Spleen (tissue), 7 donors: ENCODE measurements around the gene B3GNT9.

Experiments
- POLR2AphosphoS5 ChIP-seq, 3 donors: sonication (generic); formaldehyde crosslinking; IDR thresholded peaks; one replicate each; pipeline ENCODE4 v1.5.1; 2017; ENCODE audit warnings: antibody characterized with exemption in 3 of 3
- TF ChIP-seq, protein P1 (sequence below), 11 experiments: fragments of 200-600 bp in 7 of 11; fragments of 450-650 bp in 4 of 11; sonication (generic) in 4 of 11; IDR thresholded peaks in 8 of 11; conservative IDR thresholded peaks in 3 of 11; 1 replicate in 7 of 11; 2 replicates in 4 of 11; pipeline versions ENCODE4 v1.4.0 to v1.8.0; 2016 to 2021; ENCODE audit warnings: antibody characterized with exemption in 11 of 11, inconsistent platforms in 4 of 11, mild to moderate bottlenecking in 1 of 11
- donor health status: DM: no; HTN: no; CAD: no; lungs with moderate emphysema.
- donor health status: DM: no; HTN: no; CAD: no.
- donor health status: DM: no; HTN: no; CAD: no.

DNA sequence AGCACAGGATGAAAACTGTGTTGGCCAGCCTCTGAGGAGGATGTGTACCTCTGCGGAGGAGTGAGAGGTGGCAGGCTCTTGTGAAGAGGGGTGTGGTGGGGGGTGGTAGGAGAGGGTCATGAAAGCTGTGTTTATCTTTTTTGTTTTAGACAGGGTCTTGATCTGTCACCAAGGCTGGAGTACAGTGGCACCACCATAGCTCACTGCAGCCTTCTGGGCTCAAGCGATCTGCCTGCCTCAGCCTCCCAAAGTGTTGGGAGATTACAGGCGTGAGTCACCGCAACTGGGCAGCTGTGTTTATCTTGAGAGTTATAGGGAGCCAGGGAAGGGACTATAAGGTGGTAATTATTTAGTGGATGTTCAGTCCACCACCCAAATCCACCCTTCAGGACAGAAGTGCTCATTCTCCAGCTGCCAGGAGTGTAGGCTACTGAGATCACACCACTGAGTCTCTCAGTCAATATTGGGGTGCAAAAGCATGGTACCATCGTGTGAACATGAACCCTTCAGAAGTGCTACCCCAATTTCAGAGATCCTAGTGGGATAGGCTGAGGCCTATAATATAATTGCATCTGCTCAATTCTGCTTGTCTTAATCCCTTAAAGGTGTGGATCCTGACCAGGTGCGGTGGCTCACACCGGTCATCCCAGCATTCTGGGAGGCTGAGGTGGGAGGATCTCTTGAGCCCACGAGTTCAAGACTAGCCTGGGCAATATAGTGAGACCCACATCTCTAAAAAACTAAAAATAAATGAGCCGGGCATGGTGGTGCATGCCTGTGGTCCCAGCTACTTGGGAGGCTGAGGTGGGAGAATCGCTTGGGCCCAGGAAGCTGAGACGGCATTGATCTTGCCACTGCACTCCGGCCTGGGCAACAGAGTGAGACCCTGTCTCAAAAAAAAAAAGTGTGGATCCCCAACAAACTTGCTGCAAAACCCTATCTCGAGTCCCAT, 39.9 kb upstream of the B3GNT9 start:
- TF ChIP-seq, protein P1, sequence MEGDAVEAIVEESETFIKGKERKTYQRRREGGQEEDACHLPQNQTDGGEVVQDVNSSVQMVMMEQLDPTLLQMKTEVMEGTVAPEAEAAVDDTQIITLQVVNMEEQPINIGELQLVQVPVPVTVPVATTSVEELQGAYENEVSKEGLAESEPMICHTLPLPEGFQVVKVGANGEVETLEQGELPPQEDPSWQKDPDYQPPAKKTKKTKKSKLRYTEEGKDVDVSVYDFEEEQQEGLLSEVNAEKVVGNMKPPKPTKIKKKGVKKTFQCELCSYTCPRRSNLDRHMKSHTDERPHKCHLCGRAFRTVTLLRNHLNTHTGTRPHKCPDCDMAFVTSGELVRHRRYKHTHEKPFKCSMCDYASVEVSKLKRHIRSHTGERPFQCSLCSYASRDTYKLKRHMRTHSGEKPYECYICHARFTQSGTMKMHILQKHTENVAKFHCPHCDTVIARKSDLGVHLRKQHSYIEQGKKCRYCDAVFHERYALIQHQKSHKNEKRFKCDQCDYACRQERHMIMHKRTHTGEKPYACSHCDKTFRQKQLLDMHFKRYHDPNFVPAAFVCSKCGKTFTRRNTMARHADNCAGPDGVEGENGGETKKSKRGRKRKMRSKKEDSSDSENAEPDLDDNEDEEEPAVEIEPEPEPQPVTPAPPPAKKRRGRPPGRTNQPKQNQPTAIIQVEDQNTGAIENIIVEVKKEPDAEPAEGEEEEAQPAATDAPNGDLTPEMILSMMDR (IDR thresholded peaks at IDR 0.05 in 8 of 11, conservative IDR thresholded peaks at IDR 0.05 in 3 of 11) = no peak
- TF ChIP-seq POLR2AphosphoS5 (IDR thresholded peaks at IDR 0.05) = no peak
